ENCODE data around the gene MKRN2. TPM values are rescaled to one million over a fixed set of nuclear protein-coding genes. Genes with fewer than 3 reads are reported as not detected.
"Not testable (repeated sequence)": the region's sequence is repeated elsewhere in the genome, so short reads cannot be mapped to it uniquely, and the experiment has no call there.

MKRN2 gene
- total RNA-seq, 1 donor from 2014 or later, result 25.2 TPM

DNA sequence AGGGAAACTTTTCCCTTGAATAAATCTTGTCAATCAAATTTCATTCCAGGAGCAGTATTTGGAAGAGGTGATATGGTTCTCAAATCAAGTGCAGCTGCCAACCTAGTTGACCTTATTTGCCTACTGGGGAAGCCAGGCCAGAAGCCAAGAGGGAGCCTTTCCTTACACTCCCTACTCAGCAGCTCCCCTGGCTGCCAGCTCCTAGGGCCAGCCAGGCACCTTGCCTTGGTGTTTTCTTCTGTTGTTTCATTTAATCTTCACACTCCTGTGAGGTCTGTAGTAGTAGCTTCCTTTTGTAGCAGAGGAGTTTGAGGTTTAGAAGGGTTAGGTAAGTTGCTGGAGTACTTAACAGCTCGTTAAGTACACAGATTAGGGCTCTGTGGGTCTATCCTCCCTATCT, 34.2 kb upstream of the MKRN2 start:
- H3K9me3 ChIP-seq, result no peaks in the 10 kb centered on the region
- no peak overlapping the region for H3K4me3 ChIP-seq
- TF ChIP-seq, protein P1, sequence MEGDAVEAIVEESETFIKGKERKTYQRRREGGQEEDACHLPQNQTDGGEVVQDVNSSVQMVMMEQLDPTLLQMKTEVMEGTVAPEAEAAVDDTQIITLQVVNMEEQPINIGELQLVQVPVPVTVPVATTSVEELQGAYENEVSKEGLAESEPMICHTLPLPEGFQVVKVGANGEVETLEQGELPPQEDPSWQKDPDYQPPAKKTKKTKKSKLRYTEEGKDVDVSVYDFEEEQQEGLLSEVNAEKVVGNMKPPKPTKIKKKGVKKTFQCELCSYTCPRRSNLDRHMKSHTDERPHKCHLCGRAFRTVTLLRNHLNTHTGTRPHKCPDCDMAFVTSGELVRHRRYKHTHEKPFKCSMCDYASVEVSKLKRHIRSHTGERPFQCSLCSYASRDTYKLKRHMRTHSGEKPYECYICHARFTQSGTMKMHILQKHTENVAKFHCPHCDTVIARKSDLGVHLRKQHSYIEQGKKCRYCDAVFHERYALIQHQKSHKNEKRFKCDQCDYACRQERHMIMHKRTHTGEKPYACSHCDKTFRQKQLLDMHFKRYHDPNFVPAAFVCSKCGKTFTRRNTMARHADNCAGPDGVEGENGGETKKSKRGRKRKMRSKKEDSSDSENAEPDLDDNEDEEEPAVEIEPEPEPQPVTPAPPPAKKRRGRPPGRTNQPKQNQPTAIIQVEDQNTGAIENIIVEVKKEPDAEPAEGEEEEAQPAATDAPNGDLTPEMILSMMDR (IDR thresholded peaks at IDR 0.05), result no peak
- intact Hi-C loops (cut with DNase I), result no loop called here
- no peak overlapping the region for H3K27ac ChIP-seq
- DNase-seq (ENCODE audit: low spot score in 2 of 2), result no peak
- H3K27me3 ChIP-seq, result no peaks in the 10 kb centered on the region
- peaks cover 0 to 18% of the 10 kb centered on the region in 2 donors for H3K36me3 ChIP-seq
- no peaks in the 10 kb centered on the region for H3K4me1 ChIP-seq

DNA sequence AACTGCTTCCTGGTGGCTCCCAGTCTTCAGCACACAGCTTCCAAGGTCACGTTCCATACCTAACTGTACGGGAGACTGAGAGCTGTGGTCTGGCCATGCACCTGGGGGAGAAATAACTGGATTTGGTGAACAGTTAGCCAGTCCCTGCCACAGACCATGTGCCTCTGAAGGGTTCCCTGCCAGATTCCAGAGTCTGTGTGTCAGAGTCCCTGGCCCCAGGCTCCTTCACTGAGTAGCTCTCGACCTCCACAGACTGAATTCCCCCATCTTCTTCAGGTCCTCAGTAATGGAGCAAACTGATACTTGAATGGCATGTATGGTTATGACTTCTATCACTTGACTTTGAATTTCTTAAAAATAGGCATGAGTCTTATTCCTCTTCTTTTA, 29.1 kb upstream of the MKRN2 start:
- no peak overlapping the region for H3K27ac ChIP-seq
- H3K4me1 ChIP-seq, result no peaks in the 10 kb centered on the region
- H3K4me3 ChIP-seq, result no peak overlapping the region
- TF ChIP-seq, protein P1 (IDR thresholded peaks at IDR 0.05), result no peak
- intact Hi-C loops (cut with DNase I), result no loop called here
- DNase-seq (ENCODE audit: low spot score in 2 of 2), result no peak
- peaks cover 17 to 27% of the 10 kb centered on the region in 2 donors for H3K36me3 ChIP-seq
- H3K9me3 ChIP-seq, result no peaks in the 10 kb centered on the region
- no peaks in the 10 kb centered on the region for H3K27me3 ChIP-seq

DNA sequence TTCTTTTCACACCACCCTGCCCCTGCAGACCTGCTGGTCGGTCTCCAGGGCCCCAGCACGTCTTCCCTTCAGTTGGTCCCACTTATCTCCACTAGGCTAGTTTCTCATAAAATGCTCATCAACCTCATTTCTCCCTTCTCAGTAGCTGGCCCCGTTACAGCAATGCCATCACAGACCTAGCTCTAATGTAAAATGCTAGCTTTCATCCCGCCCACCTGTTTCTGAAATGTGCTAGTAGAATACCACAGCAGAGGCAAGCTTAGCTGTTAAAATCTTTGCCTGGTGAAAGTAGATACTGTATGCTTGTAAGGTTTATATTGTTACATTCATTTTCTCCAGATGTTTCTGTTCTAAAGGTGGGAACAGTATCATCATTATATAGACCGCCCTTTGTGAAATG, 24.7 kb upstream of the MKRN2 start:
- H3K9me3 ChIP-seq, result no peaks in the 10 kb centered on the region
- no peak overlapping the region for H3K27ac ChIP-seq
- DNase-seq (ENCODE audit: low spot score in 2 of 2), result no peak
- H3K4me3 ChIP-seq, result no peak overlapping the region
- no peaks in the 10 kb centered on the region for H3K4me1 ChIP-seq
- H3K36me3 ChIP-seq, result peaks cover 17 to 24% of the 10 kb centered on the region in 2 donors
- TF ChIP-seq, protein P1 (IDR thresholded peaks at IDR 0.05), result no peak
- intact Hi-C loops (cut with DNase I), result no loop called here
- H3K27me3 ChIP-seq, result no peaks in the 10 kb centered on the region

DNA sequence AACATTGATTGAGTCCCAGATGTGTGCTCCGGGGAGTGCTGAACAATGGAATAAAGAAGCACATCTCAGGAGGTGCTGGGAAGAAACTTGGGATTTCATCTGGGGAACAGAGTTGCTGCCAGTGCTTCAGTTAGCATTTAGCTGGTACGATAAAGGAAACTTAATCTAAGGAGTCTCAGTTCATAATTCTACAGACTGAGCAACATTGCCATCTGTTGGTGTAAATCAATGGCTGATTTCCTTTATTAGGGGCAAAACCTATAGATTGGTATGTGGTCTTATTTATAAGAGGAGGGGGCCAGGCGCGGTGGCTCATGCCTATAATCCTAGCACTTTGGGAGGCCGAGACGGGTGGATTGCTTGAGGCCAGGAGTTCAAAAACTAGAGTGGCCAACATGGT, 20.5 kb upstream of the MKRN2 start:
- no peaks in the 10 kb centered on the region for H3K4me1 ChIP-seq
- intact Hi-C loops (cut with DNase I), result no loop called here

DNA sequence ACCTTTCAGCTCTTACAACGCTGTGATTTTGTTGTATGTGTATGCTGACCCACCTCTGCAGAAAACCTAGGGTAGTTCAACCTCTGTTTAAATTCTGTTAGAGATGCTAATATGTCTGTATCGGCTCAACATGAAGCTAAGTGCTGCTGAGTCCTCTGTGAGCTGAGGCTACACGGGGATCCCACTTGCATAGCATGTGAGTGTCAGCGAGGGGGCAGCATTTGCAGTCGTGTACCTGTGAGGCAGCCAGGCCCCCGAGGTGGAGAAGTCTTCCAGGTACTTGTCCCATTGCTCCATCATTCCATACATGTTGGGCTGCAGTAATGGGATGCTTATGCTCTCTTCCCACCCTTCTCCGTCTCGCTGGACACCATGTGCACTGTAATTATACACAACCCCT, 15.3 kb upstream of the MKRN2 start:
- H3K4me3 ChIP-seq, result no peak overlapping the region
- intact Hi-C loops (cut with DNase I), result no loop called here
- no peaks in the 10 kb centered on the region for H3K27me3 ChIP-seq
- no peak overlapping the region for H3K27ac ChIP-seq
- H3K36me3 ChIP-seq, result no peaks in the 10 kb centered on the region
- no peaks in the 10 kb centered on the region for H3K9me3 ChIP-seq
- TF ChIP-seq, protein P1 (IDR thresholded peaks at IDR 0.05), result peak in 1 of 3 experiments; percentile 36
- H3K4me1 ChIP-seq, result no peaks in the 10 kb centered on the region
- DNase-seq (ENCODE audit: low spot score in 2 of 2), result no peak

More for the DNA sequence above, 20.5 kb upstream of the MKRN2 start:
- Histone ChIP-seq H3K27ac (no peak overlapping the region), H3K4me3 (no peak overlapping the region), H3K27me3 (no peaks in the 10 kb centered on the region), H3K9me3 (no peaks in the 10 kb centered on the region), H3K36me3 (peaks cover 6 to 8% of the 10 kb centered on the region in 2 donors)
- TF ChIP-seq, protein P1 (IDR thresholded peaks at IDR 0.05), result no peak
- no peak for DNase-seq (ENCODE audit: low spot score in 2 of 2)

DNA sequence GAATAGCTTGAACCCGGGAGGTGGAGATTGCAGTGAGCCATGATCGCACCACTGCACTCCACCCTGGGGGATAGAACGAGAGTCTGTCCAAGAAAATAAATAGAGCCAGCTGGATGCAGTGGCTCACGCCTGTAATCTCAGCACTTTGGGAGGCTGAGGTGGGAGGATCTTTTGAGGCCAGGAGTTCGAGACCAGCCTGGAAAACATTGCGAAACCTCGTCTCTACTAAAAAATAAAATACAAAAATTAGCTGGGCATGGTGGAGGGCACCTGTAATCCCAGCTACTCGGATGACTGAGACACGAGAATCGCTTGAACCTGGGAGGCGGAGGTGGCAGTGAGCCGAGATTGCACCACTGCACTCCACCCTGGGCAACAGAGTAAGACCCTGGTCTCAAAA, 13.4 kb upstream of the MKRN2 start:
- H3K27me3 ChIP-seq; H3K36me3 ChIP-seq; H3K27ac ChIP-seq; H3K9me3 ChIP-seq; DNase-seq (ENCODE audit: low spot score in 2 of 2); intact Hi-C loops (cut with DNase I); H3K4me3 ChIP-seq; H3K4me1 ChIP-seq: not testable (repeated sequence)

All from ascending aorta (tissue), 2 donors.